NOMO-1 treated with dmso at 0.1 percent for 144 hours (cell line): ENCODE results near the gene NUTM2G.
"Not testable (repeated sequence)": the region's sequence is repeated elsewhere in the genome, so short reads cannot be mapped to it uniquely, and the experiment has no call there.

Source experiments
- DNase-seq: peaks from one replicate; lab custom pipeline; 2025; ENCODE audit not compliant: unreplicated experiment; lab: John Stamatoyannopoulos, UW

NUTM2G gene, protein sequence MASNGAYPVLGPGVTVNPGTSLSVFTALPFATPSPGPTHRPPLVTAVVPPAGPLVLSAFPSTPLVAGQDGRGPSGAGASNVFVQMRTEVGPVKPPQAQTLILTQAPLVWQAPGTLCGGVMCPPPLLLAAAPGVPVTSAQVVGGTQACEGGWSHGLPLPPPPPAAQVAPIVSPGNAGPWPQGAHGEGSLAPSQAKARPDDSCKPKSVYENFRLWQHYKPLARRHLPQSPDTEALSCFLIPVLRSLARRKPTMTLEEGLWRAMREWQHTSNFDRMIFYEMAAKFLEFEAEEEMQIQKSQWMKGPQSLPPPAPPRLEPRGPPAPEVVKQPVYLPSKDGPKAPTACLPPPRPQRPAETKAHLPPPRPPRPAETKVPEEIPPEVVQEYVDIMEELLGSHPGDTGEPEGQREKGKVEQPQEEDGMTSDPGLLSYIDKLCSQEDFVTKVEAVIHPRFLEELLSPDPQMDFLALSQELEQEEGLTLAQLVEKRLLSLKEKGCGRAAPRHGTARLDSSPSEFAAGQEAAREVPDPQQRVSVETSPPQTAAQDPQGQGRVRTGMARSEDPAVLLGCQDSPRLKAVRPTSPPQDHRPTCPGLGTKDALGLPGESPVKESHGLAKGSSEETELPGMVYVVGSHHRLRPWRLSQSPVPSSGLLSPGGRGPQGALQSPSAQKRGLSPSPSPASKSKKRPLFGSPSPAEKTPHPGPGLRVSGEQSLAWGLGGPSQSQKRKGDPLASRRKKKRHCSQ

DNA sequence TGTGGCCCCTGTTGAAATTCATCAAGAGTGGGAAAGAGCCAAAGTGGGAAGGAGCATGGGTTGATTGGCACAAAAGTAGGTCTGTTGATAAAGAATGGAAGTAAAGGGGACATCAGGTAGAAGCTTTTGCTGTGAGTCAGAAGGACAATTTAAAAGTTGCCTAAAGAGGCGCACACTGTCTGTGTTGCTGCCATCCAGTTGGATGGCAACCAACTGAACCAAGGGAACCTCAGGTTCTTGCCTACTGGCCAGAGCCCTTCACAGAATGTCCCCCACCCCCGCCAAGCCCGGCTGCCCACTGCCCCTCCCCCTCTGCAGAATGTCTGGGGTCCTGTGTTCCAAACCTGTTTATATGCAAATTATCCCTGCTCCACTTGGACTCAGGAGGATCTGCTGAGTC, at the start of gene NUTM2G:
Gene NUTM2G, plus strand, starts transcription at position 301 of the 400 bp plus-strand sequence. CDS start 182 bp downstream, outside the sequence.
- not testable (repeated sequence) for DNase-seq

DNA sequence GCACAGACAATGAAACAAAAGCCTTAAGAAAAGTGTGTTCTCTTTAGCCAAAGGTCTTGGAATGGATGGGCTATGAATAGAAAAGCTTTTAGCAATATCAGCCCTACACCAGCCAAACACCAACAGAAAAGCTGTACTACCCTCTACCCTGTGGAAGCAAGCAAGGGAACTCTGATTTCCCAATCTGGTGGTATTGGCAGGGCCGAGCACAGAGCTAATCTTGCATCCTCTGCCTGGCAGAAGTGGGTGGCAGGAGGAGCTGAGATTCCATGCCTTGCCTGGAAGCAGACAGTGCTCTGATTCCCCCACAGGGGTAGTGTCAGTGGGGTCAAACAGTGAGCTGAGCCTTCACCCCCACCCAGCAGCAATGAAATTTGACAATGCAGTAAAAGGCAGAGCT, 44.7 kb upstream of the NUTM2G start:
- no peak for DNase-seq

DNA sequence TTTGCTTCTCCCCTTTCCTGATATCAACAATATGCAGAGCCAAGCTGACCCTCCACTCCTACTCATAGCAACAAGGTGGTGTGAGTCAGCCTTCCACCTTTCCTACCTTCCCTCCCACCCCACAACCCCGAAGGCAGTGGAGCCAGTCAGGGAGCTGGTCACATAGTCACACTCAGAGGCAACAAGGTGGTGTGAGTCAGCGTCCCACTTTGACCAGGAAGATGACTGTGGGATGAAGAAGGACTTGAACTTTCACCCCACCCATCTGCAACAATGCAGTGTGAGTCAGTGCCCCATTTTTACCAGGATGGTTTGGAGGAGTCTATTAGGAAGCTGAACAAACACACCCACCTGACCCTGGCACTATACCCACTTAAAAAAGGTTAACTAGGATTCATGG, 44.2 kb upstream of the NUTM2G start:
- no peak for DNase-seq

DNA sequence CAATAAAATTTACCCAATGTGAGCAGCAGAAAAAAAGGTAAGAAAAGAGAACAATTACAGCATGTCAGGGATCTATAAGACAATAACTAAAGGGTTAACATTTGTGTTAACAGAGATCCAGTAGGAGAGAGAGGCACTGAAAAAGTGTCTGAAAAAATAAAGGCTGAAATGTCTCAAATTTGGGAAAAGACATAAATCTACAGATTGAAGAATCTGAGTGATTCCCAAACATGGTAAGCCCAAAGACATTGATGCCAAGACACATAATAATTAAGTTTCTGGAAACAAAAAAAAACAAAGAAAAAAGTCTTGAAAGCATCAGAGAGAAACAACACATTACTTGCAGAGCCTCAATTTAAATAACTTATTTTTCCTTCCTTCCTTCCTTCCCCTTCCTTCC, 43.2 kb upstream of the NUTM2G start:
- DNase-seq, result no peak

DNA sequence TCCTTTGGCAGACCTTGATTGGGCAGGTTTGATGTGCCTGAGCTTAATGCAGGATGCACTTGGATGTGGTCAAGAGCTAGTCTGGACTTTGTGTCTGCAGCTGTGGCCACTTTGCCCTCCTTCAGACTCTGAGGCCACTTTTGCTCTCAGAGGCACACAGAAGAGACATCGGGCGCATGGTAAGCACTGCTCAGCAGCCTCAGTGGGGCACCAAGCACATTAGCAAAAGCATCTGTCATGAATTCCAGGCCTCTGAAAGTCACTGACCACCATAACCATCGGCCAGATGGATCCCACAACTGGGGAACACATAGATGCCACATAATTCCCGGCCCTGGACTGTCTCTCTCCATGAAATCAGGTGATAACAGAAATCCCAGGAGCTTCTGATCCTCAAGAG, 40.1 kb upstream of the NUTM2G start:
- DNase-seq, result no peak

DNA sequence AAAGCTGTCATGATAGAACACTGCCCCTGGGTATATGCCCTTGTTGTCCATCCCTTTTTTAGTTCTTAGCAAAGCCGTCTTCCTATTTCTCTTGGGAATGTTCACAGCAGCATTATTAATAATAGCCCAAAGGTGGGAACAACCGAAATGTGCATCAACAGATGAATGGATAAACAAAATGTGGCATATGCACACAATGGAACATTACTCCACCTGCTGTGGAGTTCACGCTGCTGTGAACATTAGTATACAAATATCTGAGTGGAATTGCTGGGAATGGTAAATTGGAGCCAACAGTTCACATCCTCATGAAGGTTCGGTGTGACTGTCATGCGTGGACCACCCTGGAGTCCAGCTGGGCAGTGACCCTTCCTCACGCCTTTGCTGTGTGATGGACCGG, 36.5 kb upstream of the NUTM2G start:
- DNase-seq, result no peak

DNA sequence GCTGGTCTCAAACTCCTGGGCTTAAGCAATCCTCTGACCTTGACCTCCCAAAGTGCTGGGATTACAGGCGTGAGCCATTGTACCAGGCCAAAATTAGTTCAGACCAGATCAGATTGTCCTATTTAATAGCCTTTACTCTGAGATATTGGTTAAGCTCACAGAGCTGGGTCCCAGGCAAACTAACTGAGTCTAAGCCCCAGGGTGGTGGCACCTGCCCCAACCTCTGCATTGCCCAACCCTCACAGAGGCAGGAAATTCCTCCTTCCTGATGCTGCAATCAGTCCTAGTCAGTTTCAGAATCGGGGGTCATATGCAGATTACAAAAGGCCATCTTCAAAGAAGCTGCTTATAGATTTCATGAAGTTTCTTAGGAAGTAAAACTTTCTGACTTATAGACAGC, 28.6 kb upstream of the NUTM2G start:
- DNase-seq, result not testable (repeated sequence)

DNA sequence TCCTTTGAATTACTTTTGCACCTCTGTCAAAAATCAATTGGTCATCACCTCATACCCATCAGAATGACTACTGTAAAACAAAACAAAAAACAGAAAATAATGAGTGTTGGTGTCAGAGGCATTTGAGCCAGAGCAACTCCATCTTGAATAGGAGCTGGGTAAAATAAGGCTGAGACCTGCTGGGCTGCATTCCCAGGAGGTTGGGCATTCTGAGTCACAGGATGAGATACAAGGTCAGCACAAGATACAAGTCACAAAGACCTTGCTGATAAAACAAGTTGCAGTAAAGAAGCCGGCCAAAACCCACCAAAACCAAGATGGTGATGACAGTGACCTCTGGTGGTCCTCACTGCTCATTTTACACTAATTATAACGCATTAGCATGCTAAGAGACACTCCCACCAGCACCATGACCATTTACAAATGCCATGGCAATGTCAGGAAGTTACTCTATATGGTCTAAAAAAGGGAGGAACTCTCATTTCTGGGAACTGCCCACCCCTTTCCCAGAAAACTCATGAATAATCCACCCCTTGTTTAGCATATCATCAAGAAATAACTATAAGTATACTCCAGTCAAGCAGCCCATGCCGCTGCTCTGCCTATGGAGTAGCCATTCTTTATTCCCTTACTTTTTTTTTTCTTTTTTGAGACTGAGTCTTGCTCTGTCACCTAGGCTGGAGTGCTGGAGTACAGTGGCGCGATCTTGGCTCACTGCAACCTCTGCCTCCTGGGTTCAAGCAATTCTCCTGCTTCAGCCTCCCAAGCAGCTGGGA, 23.5 kb upstream of the NUTM2G start:
- not testable (repeated sequence) for DNase-seq

DNA sequence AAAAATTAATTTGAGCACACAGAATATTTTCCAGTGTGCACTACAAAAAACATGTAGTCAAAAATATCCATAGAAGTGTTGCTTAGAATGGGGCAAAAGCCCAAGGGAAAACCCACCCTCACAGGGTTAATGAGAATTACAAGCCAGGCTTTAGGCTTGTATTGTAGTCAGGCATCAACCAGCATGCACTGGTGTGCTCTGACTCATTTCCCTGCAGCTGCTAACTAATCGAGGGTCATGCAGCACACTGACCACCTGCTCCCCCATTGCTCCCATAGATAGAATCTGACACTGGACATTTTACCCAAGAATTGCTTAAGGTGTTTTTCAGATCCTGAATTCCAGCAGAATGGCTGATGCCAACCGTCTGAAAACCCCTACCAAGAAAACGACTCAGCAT, 20.2 kb upstream of the NUTM2G start:
- DNase-seq, result not testable (repeated sequence)

DNA sequence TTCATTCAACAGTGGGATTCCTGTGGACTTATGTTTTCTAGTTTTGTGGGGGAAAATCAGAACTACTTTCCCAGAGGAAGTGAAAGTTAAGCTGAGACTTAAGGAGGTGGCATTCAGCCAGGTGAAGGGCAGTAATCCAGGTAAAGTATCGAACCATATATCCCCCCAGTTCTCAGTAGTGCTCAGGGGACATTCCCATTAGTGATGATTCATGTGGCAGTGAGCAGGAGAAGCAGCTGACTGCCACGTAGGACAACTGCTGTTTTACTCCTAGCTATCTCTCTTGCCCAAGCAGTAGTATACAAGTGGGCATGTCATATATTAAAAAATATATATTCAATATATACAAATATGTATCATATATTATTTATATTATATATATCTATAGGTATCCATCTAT, 13.1 kb upstream of the NUTM2G start:
- DNase-seq, result not testable (repeated sequence)

DNA sequence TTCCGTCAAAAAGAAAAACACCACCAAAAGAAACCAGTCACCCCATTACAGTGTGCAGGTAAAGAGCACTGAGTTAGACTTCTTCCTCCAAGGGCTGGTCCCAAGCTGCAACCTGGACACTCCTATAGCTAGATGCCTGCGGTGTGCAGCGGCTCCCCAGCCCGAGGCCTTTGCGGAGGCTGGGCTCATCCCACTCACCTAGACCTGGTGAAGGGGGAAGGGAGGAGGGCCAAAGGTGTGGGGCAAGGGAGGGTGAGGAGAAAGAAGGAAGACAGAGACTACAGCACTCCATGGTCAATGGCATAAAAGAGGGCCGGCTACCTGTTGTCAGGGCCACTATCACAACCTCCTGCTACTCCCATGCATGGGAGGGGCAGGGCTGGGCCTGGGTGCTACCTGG, 12.1 kb upstream of the NUTM2G start:
- not testable (repeated sequence) for DNase-seq

DNA sequence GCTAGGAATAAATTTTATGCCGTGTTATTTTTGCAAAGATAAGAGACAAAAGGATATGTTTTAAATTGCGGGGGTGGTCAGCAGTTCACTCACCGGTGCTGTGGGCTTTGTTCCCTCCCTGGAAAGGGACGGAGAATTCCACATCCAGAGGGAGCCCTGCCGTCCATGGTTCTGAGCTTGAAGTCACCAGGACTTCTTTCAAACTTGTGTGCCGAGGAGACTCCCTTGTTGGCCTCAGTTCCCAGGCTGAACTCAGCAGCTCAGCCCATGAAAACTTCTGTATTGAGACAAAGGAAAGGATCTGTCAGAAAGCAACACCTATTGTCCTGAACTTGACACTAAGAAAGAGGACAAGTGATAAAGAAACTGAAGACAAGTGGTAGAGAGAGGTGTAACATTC, 10.1 kb upstream of the NUTM2G start:
- DNase-seq, result not testable (repeated sequence)

DNA sequence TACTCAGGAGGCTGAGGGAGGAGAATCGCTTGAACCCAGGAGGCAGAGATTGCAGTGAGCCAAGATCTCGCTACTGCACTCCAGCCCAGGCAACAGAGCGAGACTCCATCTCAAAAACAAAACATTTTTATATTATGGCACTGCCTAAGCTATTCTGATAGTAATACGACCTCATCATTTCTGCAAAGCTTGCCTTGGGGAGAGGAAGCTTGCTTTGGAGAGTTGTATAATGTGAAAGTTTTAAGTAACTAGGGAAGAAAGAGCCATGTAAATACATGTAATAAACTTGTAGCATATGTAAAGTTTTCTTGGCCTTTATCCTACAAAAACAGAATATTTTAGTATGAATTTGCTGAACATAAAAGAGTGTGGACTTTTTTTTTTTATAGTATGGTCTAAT, 7.8 kb upstream of the NUTM2G start:
- DNase-seq, result not testable (repeated sequence)

DNA sequence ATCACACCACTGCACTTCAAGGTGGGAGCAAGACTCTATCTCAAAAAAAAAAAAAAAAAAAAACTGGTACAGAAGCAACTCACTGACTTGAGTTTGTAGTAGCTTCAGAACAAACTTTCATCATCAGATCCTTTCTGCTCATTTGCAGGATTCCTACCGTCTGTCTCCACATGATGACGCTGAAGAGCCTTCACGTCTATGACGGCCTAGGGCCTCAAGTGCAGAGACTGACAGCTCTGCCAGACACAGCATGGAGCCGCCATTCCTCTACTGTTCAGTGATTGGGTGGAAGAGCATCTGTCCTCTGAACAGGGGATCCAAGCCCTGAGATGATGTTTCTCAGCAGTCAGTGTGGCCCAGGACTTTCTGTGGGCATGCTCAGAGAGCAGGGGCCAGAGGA, 3.1 kb upstream of the NUTM2G start:
- DNase-seq, result not testable (repeated sequence)

DNA sequence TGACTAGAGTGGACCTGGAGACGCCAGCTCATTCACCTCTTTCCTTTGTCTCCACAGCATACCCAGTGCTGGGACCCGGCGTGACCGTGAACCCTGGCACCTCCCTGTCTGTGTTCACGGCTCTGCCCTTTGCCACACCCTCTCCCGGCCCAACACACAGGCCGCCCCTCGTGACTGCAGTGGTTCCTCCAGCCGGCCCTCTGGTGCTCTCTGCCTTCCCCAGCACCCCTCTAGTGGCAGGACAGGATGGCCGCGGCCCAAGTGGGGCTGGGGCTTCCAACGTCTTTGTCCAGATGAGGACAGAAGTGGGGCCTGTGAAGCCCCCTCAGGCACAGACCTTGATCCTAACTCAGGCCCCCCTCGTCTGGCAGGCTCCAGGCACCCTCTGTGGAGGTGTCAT, 3.0 kb downstream of the NUTM2G start:
- not testable (repeated sequence) for DNase-seq

DNA sequence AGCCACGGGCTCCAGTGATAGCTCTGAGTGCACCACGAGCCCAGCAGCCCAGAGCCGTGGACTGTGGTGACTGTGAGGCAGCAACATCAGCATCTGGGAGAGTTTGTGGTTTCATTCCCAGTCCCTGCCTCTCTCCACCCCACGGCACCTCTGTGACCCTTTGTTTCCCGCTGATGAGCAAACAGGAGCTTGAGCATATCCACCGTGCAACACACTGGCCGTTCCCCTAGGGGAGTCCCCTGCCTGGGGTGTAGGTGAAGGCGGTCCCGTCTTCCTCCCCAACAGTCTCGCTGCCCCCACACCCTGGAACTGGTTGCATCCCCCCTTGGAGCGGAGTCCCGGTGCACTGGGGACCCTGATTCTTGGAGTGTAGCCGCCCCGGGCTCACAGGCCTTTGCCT, 5.5 kb downstream of the NUTM2G start:
- not testable (repeated sequence) for DNase-seq

DNA sequence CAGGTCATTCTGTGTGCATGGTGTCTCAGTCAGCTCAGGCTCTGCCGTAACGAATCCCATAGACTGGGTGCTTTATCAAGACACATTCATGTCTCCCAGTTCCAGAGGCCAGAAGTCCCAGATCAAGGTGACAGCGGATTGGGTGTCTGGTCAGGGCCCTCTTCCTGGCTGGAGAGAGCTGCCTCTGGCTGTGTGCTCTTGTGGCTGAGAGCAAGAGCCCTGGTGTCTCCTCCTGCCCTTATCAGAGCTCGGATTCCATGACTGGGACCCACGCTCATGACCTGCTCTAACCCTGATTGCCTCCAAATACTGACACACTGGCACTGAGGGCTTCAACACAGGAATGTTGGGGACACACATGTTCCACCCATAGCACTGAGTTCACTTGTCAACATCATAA, 6.1 kb downstream of the NUTM2G start:
- not testable (repeated sequence) for DNase-seq

DNA sequence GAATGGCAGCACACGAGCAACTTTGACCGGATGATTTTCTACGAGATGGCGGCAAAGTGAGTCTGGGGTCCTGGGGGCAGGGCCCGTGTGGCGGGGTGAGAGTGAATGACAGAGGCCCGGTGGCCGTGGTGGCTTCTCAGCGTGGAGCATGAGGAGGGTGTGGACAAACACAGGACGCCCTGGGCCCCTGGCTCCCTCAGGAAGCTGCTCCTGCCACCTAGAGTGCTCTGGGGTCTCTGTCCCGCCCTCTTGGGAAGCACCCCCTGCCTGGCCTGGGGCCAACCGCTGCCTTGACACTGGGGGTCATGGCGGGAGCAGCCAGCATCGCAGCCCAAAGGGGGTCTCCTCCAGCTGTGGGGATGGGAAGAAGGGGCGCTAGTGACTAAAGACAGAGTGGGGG, 6.8 kb downstream of the NUTM2G start:
- DNase-seq, result not testable (repeated sequence)

DNA sequence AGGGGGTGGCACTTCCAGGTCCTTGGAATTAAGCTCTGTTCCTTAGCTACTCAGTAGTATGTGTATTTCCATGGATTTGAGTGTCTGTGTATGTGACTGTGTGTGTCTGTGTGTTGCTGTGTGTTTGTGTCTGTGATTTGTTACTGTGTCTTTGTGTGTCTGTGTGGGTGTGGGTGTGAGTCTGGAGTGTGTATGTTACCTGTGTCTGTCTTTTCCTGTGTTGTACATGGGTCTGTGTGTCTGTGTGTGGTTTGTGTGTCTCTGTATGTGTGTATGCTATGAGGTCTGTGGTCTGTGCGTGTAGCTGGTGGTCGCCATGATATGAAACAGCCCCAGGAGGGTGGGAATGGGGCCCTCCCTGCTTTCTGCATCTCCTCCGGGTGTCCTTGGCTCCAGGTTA, 8.8 kb downstream of the NUTM2G start:
- not testable (repeated sequence) for DNase-seq

DNA sequence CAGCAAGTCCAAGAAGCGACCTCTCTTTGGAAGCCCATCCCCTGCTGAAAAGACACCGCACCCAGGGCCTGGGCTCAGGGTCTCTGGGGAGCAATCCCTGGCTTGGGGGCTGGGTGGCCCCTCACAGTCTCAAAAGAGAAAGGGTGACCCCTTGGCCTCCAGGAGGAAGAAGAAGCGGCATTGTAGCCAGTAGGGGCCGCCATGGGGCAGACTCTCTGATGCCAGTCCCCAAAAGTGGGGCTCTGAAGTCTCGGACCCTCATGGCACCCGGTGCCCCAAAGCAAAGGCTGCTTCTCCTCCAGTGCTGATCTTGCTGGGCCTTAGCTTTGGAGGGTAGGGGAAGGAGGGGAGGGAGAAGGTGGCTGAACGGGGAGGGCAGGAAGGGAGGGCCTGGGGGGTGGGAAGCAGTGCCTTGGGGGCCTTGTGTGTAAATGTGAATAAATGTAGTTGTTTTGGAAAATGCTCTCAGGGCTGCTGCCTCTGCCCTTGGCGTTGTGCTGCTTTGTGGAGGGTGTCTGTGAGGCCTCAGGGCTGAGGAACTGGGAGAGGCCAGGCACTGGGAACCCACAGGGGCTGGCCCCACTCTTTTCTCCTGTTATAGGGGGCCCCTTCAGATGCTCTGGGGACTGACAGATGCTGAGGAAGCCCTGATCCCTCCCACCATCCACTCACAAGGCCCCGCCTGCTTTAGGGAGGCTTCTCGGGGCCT, 10.5 kb downstream of the NUTM2G start:
- DNase-seq, result not testable (repeated sequence)

DNA sequence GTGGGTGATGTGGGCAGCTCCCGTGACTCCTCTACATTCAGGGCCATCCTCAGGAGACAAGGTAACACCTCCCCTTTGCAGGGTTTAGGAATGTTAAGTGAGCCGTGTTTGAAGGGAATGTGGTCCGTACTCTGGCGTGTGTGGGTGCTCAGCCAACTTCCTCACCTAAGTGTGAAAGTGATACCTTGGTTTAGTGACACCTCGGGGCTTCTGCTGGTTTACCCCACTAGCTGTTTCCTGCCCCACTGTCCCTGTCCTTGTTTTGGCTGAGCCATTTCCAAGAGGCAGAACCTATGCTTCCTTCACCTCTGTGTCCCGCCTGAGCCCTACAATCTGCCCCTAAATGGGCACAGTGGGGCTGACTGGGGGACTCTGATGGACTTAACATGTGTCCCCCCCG, 12.3 kb downstream of the NUTM2G start:
- not testable (repeated sequence) for DNase-seq
